ENCODE results near the gene CLECL1. TPM values are rescaled to one million over a fixed set of nuclear protein-coding genes. Genes with fewer than 3 reads are reported as not detected.
A peak's percentile ranks its signal among the peaks of the same experiment; 100 is the strongest.

Gene CLECL1
- total and polyA plus RNA-seq, 9 of the 15 experiments (the other 6 are each of a cell fraction or from before 2014, with no cell fraction given): 0.13 to 0.25 TPM; not detected in 7

DNA sequence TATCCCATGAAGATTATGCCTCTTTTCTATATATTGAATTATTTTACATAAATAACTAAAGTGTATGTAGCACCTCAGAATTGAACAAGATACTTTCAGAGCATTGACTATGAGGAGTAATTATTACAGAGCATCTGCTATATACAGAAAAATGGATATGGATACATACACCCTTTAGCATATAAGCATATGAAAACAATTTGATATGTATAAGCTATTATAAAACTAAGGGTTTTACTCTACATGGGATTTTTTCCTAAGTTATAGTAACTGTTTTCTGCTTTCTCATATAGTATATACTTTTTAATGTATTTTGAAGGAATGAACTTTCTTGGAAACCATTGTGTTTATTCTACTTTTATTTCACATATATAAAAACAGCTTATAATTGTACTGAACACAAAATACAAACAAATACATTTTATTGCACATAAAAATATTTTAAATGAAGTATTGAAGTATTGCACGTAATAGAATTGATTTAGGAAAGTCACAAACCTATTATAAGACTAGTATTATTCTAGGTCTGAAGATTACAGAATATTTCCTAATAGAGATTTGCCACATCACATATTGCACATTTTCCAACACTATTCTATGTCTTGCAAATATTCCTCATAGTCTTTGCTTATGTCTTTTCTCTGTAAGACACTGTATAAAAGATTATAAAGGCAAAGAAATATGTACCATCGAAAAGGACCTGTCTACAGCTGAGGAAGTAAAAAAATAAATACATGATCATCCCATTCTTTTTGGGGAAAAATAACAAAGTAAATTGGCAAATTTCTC is 19.4 kb upstream of the CLECL1 start:
- Histone ChIP-seq H4K20me1 (replicated peaks; ENCODE audit: control insufficient read depth, insufficient read depth, low read length) (no peaks in the 10 kb centered on the region; the same call in 1 of the 2 replicates), H3K4me3 (no peak overlapping the region), H3K36me3 (ENCODE audit: control insufficient read depth, insufficient read depth, low read length) (peaks cover 43% of the 10 kb centered on the region), H2AFZ (ENCODE audit: low read depth, low read length) (no peak overlapping the region), H3K4me1 (replicated peaks in 1 of 2; ENCODE audit: control insufficient read depth in 2 of 2, insufficient read depth in 2 of 2, low read length in 2 of 2) (no peaks in the 10 kb centered on the region; a peak in 1 of 5 replicates), H3K27ac (ENCODE audit: extremely low read depth, low read depth, low read length) (no peak overlapping the region; the same call in 2 of the 3 replicates), H3K9me1 (ENCODE audit: control insufficient read depth, insufficient read depth, low read length) (no peaks in the 10 kb centered on the region), H3K79me2 (ENCODE audit: control insufficient read depth, insufficient read depth, low read length) (peaks cover 37% of the 10 kb centered on the region), H3K27me3 (ENCODE audit: control insufficient read depth in 2 of 2, insufficient read depth in 2 of 2, low read length in 2 of 2) (no peaks in the 10 kb centered on the region), H3K9ac (ENCODE audit: insufficient read depth in 1 of 2, low read depth in 2 of 2, low read length in 2 of 2) (no peak overlapping the region), H3K9me3 (replicated peaks; ENCODE audit: control insufficient read depth, insufficient read depth, low read depth, low read length) (no peaks in the 10 kb centered on the region), H3K4me2 (ENCODE audit: insufficient read depth, low read length) (no peak overlapping the region)
- intact Hi-C loops (cut with micrococcal nuclease) (loop anchor here (5.0 kb wide), 1 partner anchor 175 kb away; no protein-coding TSS in a partner anchor), in situ Hi-C loops (cut with MboI) (loop anchor here (5.0 kb wide), 1 partner anchor 45 kb away; no protein-coding TSS in a partner anchor)
- FAIRE-seq (no peak), ATAC-seq (peak; percentile 27), DNase-seq (ENCODE audit: extremely low read depth in 1 of 4, low spot score in 3 of 4) (no peak)
- POLR2A ChIA-PET: interaction anchor here (0.7 to 1.8 kb wide), 4 partner anchors 9 to 46 kb away, joined by 3 to 8 read pairs (median 4); partner anchors contain the start of gene CD69
- CTCF ChIA-PET (ENCODE audit: low intra/inter-chr PET ratio): interaction anchor here (1.1 to 5.7 kb wide), 2 partner anchors 46 to 174 kb away, joined by 5 to 71 read pairs; no protein-coding TSS in a partner anchor
- 90% methylated on average over 2 of the region's 2 CpGs for WGBS (ENCODE audit: insufficient coverage, low coverage, missing lambda C conversion rate)
- no TSS peak for BruUV-seq (replicated peaks)
- TF ChIP-seq RBM22 (IDR thresholded peaks at IDR 0.05; ENCODE audit: low read depth, low read length, poor library complexity, severe bottlenecking) (peak; percentile 99), POLR2G (IDR thresholded peaks at IDR 0.05; ENCODE audit: low read depth, low read length) (peak; percentile 77), RAD21 (CRISPR knock-in tag; conservative IDR thresholded peaks at IDR 0.05 in 1 of 2, IDR thresholded peaks at IDR 0.05 in 1 of 2) (no peak; a peak in 1 of 4 replicates), ZBTB1 (CRISPR knock-in tag; IDR thresholded peaks at IDR 0.05; ENCODE audit: borderline replicate concordance, low read depth) (no peak), RBFOX2 (IDR thresholded peaks at IDR 0.05; ENCODE audit: low read depth, low read length) (peak; percentile 80), SUPT5H (IDR thresholded peaks at IDR 0.05) (peak; percentile 13; the same call in 1 of the 2 replicates), ZFP1 (CRISPR knock-in tag; IDR thresholded peaks at IDR 0.05) (peak; percentile 8; the same call in 1 of the 2 replicates), ZNF695 (CRISPR knock-in tag; IDR thresholded peaks at IDR 0.05) (0 out of 2 replicates have a peak, but pooled peaks have one; percentile 28), POLR2B (IDR thresholded peaks at IDR 0.05; ENCODE audit: low read depth, partially characterized antibody) (no peak), SMARCA5 (IDR thresholded peaks at IDR 0.05) (no peak), ESRRB (CRISPR knock-in tag; IDR thresholded peaks at IDR 0.05; ENCODE audit: borderline replicate concordance) (0 out of 2 replicates have a peak, but pooled peaks have one; percentile 3), SRSF1 (IDR thresholded peaks at IDR 0.05; ENCODE audit: low read depth, low read length) (no peak), NBN (IDR thresholded peaks at IDR 0.05; ENCODE audit: low read depth) (no peak), POLR2H (tag; IDR thresholded peaks at IDR 0.05; ENCODE audit: low read depth) (peak; percentile 76), MYC (IDR thresholded peaks at IDR 0.05; ENCODE audit: low read depth, low read length) (0 out of 2 replicates have a peak, but pooled peaks have one; percentile 2), MYC (CRISPR knock-in tag; IDR thresholded peaks at IDR 0.05; ENCODE audit: borderline replicate concordance, low read depth) (no peak), XRCC3 (IDR thresholded peaks at IDR 0.05) (no peak), HNRNPL (IDR thresholded peaks at IDR 0.05; ENCODE audit: low read depth, low read length) (no peak), ZNF717 (CRISPR knock-in tag; IDR thresholded peaks at IDR 0.05) (peak; percentile 8), ZNF184 (CRISPR knock-in tag; IDR thresholded peaks at IDR 0.05) (no peak), SP2 (IDR thresholded peaks at IDR 0.05; ENCODE audit: extremely low read depth, low read depth, low read length, poor library complexity, severe bottlenecking) (no peak), MCM5 (IDR thresholded peaks at IDR 0.05; ENCODE audit: low read depth) (no peak), CBX1 (IDR thresholded peaks at IDR 0.05; ENCODE audit: low read depth) (no peak)
- TF ChIP-seq, protein P1, sequence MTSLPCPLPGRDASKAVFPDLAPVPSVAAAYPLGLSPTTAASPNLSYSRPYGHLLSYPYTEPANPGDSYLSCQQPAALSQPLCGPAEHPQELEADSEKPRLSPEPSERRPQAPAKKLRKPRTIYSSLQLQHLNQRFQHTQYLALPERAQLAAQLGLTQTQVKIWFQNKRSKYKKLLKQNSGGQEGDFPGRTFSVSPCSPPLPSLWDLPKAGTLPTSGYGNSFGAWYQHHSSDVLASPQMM (CRISPR knock-in tag; IDR thresholded peaks at IDR 0.05): no peak
